Left hindlimb (tissue), 1 donor: ENCODE measurements around the gene WDR18.

ENCODE experiments used
- DNase-seq: peaks from one replicate; pipeline ENCODE4 v3.0.0-alpha.2; 2018

WDR18 gene

GRCh38 chr19:1009041-1009980, 25.2 kb downstream of the WDR18 start:
- no peak for DNase-seq

GRCh38 chr19:1009981-1010538, 25.9 kb downstream of the WDR18 start:
- DNase-seq, result no peak

- no peak for DNase-seq
These were observed 26.7 kb downstream of the WDR18 start for GRCh38 chr19:1010586-1011510.

GRCh38 chr19:1011831-1012333, 27.7 kb downstream of the WDR18 start:
- no peak for DNase-seq

GRCh38 chr19:1012334-1012733, 28.2 kb downstream of the WDR18 start:
- no peak for DNase-seq

- DNase-seq, result no peak
These were observed 29.1 kb downstream of the WDR18 start for GRCh38 chr19:1013218-1013617.

GRCh38 chr19:1014161-1015060, 30.3 kb downstream of the WDR18 start:
- DNase-seq, result no peak

- no peak for DNase-seq
These were observed 31.1 kb downstream of the WDR18 start for GRCh38 chr19:1015061-1015781.

- DNase-seq, result no peak
These were observed 31.9 kb downstream of the WDR18 start for GRCh38 chr19:1015782-1016646.

GRCh38 chr19:1016647-1017114, 32.5 kb downstream of the WDR18 start:
- no peak for DNase-seq

- DNase-seq, result no peak
These were observed 33.2 kb downstream of the WDR18 start for GRCh38 chr19:1017115-1017905.

GRCh38 chr19:1017906-1018305, 33.8 kb downstream of the WDR18 start:
- DNase-seq, result no peak

GRCh38 chr19:1018393-1018792, 34.2 kb downstream of the WDR18 start:
- no peak for DNase-seq

- no peak for DNase-seq
These were observed 34.9 kb downstream of the WDR18 start for GRCh38 chr19:1018932-1019615.

GRCh38 chr19:1019616-1019961, 35.4 kb downstream of the WDR18 start:
- DNase-seq, result no peak

GRCh38 chr19:1019980-1020867, 36.1 kb downstream of the WDR18 start:
- no peak for DNase-seq

GRCh38 chr19:1020868-1021425, 36.8 kb downstream of the WDR18 start, which contains the start of gene TMEM259:
Gene TMEM259 (minus strand): TSS chr19:1021123. CDS start chr19:1020996, 127 bp downstream.
- DNase-seq, result peak; percentile 98
